ENCODE measurements around the gene CIB4. TPM values are rescaled to one million over a fixed set of nuclear protein-coding genes. Genes with fewer than 3 reads are reported as not detected.

The CIB4 gene
- total RNA-seq, 1 experiment from 2014 or later: not detected

DNA sequence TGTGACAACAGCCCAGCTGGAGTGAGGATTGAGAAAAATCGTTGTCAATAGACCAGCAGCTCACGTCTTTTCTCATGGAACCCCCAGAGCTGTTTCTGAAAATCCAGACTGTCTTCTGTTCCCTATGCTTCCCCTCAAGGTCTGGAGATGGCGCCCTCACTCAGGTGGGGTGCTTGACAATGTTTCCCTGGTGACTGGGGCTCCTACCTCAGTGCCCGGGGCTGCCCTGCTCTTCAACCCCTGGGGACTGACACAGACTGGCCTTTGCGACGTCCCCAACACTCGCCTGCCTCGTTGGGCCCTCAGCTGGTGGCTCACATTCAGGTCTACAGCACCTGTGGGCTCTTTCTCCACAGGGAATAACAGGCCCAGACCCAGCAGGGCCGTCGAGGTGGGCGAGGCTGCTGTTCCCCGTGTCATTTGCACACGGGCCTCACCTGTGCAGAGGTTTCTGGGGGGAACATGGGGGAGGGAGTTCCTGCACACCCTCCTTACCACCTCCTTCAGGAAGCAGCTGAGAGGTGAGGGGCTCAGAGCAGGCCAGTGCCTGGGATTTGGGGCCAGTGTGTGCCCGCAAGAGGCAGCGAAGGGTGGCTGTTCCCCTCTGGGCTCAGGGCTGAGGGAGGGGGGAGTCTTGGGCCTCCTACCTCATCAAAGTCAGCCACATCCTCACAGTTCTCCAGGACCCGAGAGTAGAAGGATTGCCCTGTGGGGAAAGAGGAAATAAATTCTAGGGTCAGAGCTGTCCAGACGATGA, 103.9 kb downstream of the CIB4 start:
- Mint-ChIP-seq H3K4me3 (ENCODE audit: unreplicated experiment) (no peak overlapping the region), H3K27ac (ENCODE audit: unreplicated experiment) (no peak overlapping the region), H3K27me3 (ENCODE audit: insufficient read depth, unreplicated experiment) (peaks cover under 1% of the 10 kb centered on the region), H3K9me3 (ENCODE audit: unreplicated experiment) (no peaks in the 10 kb centered on the region), H3K36me3 (ENCODE audit: insufficient read depth, unreplicated experiment) (no peaks in the 10 kb centered on the region), H3K4me1 (ENCODE audit: low read depth, unreplicated experiment) (no peaks in the 10 kb centered on the region)
- Histone ChIP-seq H3K4me3 (ENCODE audit: low read depth, low read length) (no peak overlapping the region), H3K4me1 (no peaks in the 10 kb centered on the region), H3K36me3 (ENCODE audit: control insufficient read depth, insufficient read depth, low read length) (no peaks in the 10 kb centered on the region), H3K27me3 (replicated peaks; ENCODE audit: control insufficient read depth, insufficient read depth, low read length) (no peaks in the 10 kb centered on the region), H3K9me3 (no peaks in the 10 kb centered on the region)
- BruUV-seq (replicated peaks): no TSS peak
- POLR2A ChIA-PET: no interaction called here
- intact Hi-C loops (cut with micrococcal nuclease; ENCODE audit: unreplicated experiment): no loop called here
- TF ChIP-seq, protein P1, sequence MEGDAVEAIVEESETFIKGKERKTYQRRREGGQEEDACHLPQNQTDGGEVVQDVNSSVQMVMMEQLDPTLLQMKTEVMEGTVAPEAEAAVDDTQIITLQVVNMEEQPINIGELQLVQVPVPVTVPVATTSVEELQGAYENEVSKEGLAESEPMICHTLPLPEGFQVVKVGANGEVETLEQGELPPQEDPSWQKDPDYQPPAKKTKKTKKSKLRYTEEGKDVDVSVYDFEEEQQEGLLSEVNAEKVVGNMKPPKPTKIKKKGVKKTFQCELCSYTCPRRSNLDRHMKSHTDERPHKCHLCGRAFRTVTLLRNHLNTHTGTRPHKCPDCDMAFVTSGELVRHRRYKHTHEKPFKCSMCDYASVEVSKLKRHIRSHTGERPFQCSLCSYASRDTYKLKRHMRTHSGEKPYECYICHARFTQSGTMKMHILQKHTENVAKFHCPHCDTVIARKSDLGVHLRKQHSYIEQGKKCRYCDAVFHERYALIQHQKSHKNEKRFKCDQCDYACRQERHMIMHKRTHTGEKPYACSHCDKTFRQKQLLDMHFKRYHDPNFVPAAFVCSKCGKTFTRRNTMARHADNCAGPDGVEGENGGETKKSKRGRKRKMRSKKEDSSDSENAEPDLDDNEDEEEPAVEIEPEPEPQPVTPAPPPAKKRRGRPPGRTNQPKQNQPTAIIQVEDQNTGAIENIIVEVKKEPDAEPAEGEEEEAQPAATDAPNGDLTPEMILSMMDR (IDR thresholded peaks at IDR 0.05; ENCODE audit: insufficient read depth in 1 of 2, low read depth in 1 of 2, low read length in 1 of 2, severe bottlenecking in 1 of 2, unreplicated experiment in 1 of 2): no peak
- peak in 1 of 2 experiments; percentile 23 for DNase-seq
- CTCF ChIA-PET: interaction anchor here (0.7 kb wide), 1 partner anchor 16 kb away, joined by 3 read pairs; no protein-coding TSS in a partner anchor

DNA sequence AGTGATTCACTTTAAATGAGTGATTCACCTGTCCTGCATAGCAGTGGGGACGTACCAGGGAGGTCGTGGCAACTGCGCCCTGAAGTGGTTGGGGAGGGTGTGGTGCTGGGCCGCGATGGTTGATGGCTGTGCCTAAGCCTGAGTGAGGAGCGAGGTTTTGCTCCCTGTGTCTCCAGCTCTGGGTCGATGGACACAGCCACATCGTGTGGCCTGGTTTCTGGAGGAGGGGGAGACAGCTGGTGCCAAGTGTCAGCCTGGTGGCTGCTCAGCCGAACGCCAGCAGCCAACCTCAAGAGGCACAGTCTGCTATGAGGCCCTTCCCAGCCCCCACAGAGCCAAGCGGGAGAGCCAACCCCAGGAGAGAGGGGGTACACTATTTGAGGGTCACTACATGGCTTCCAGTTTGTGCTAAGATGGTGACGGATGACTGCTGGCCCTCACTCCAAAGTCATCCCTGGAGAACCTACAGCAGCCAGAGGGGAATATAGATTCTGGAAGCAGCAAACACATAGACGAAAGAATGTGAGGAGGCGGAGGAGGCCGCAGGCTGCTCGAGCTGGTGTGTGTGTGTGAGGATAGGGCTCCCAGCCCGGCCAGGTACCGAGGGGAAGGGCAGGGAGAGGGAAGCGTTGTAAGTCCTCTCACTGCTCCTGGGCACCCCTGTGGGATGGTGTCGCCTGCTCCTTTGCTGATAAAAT, 104.6 kb downstream of the CIB4 start:
- Histone ChIP-seq H3K4me1 (no peaks in the 10 kb centered on the region), H3K9me3 (no peaks in the 10 kb centered on the region), H3K27me3 (replicated peaks; ENCODE audit: control insufficient read depth, insufficient read depth, low read length) (no peaks in the 10 kb centered on the region), H3K36me3 (ENCODE audit: control insufficient read depth, insufficient read depth, low read length) (no peaks in the 10 kb centered on the region), H3K4me3 (ENCODE audit: low read depth, low read length) (no peak overlapping the region)
- Mint-ChIP-seq H3K4me1 (ENCODE audit: low read depth, unreplicated experiment) (no peaks in the 10 kb centered on the region), H3K27ac (ENCODE audit: unreplicated experiment) (no peak overlapping the region), H3K36me3 (ENCODE audit: insufficient read depth, unreplicated experiment) (no peaks in the 10 kb centered on the region), H3K27me3 (ENCODE audit: insufficient read depth, unreplicated experiment) (no peaks in the 10 kb centered on the region), H3K4me3 (ENCODE audit: unreplicated experiment) (no peak overlapping the region), H3K9me3 (ENCODE audit: unreplicated experiment) (no peaks in the 10 kb centered on the region)
- BruUV-seq (replicated peaks): no TSS peak
- TF ChIP-seq, protein P1 (IDR thresholded peaks at IDR 0.05; ENCODE audit: insufficient read depth in 1 of 2, low read depth in 1 of 2, low read length in 1 of 2, severe bottlenecking in 1 of 2, unreplicated experiment in 1 of 2): no peak
- DNase-seq: peak in 1 of 2 experiments; percentile 26
- intact Hi-C loops (cut with micrococcal nuclease; ENCODE audit: unreplicated experiment): no loop called here
- ChIA-PET POLR2A (no interaction called here), CTCF (interaction anchor here (0.7 kb wide), 1 partner anchor 15 kb away, joined by 3 read pairs; no protein-coding TSS in a partner anchor)

GRCh38 chr2:26535663-26536275, 105.4 kb downstream of the CIB4 start:
- no peak overlapping the region for H3K4me3 ChIP-seq (ENCODE audit: low read depth, low read length)
- intact Hi-C loops (cut with micrococcal nuclease; ENCODE audit: unreplicated experiment): no loop called here
- BruUV-seq (replicated peaks): no TSS peak
- H3K9me3 Mint-ChIP-seq (ENCODE audit: unreplicated experiment): no peaks in the 10 kb centered on the region
- H3K27me3 ChIP-seq (replicated peaks; ENCODE audit: control insufficient read depth, insufficient read depth, low read length): no peaks in the 10 kb centered on the region
- no peaks in the 10 kb centered on the region for H3K9me3 ChIP-seq
- ChIA-PET CTCF (no interaction called here), POLR2A (no interaction called here)
- H3K4me3 Mint-ChIP-seq (ENCODE audit: unreplicated experiment): no peak overlapping the region
- H3K4me1 Mint-ChIP-seq (ENCODE audit: low read depth, unreplicated experiment): no peaks in the 10 kb centered on the region
- H3K36me3 Mint-ChIP-seq (ENCODE audit: insufficient read depth, unreplicated experiment): no peaks in the 10 kb centered on the region
- no peaks in the 10 kb centered on the region for H3K27me3 Mint-ChIP-seq (ENCODE audit: insufficient read depth, unreplicated experiment)
- no peaks in the 10 kb centered on the region for H3K36me3 ChIP-seq (ENCODE audit: control insufficient read depth, insufficient read depth, low read length)
- H3K4me1 ChIP-seq: no peaks in the 10 kb centered on the region
- no peak overlapping the region for H3K27ac Mint-ChIP-seq (ENCODE audit: unreplicated experiment)
- peak in 1 of 2 experiments; percentile 24 for DNase-seq
- TF ChIP-seq, protein P1 (IDR thresholded peaks at IDR 0.05; ENCODE audit: insufficient read depth in 1 of 2, low read depth in 1 of 2, low read length in 1 of 2, severe bottlenecking in 1 of 2, unreplicated experiment in 1 of 2): no peak

Data from Caco-2 (cell line).